HUES6 (cell line): ENCODE data around the gene UEVLD.

Experiments used
- H3K27ac ChIP-seq: 2 replicates; pipeline ENCODE4 v1.7.0; 2013; ENCODE audit warnings: low read depth, mild to moderate bottlenecking, low read length, inconsistent platforms
- H3K27me3 ChIP-seq: 2 replicates; pipeline ENCODE4 v1.6.1; 2013; ENCODE audit warnings: low read length; ENCODE audit not compliant: control insufficient read depth, insufficient read depth
- H3K36me3 ChIP-seq: 2 replicates; pipeline ENCODE4 v1.6.1; 2013; ENCODE audit warnings: low read length; ENCODE audit not compliant: control insufficient read depth, insufficient read depth
- H3K4me1 ChIP-seq: 2 replicates; pipeline ENCODE4 v1.6.1; 2013; ENCODE audit warnings: low read length; ENCODE audit not compliant: control insufficient read depth, insufficient read depth
- H3K4me3 ChIP-seq: 2 replicates; pipeline ENCODE4 v1.5.1; 2013; ENCODE audit warnings: low read depth, low read length
- H3K9ac ChIP-seq: one replicate; pipeline ENCODE4 v1.6.1; 2013; ENCODE audit warnings: mild to moderate bottlenecking, low read length
- H3K9me3 ChIP-seq: 2 replicates; pipeline ENCODE4 v1.6.1; 2013; ENCODE audit warnings: low read depth, low read length; ENCODE audit not compliant: control insufficient read depth, insufficient read depth

Gene UEVLD

GRCh38 chr11:18578975-18579598, 9.4 kb downstream of the UEVLD start:
- Histone ChIP-seq H3K9ac (no peak overlapping the region), H3K4me3 (no peak overlapping the region), H3K4me1 (no peaks in the 10 kb centered on the region), H3K9me3 (no peaks in the 10 kb centered on the region), H3K36me3 (peaks cover 15% of the 10 kb centered on the region), H3K27me3 (no peaks in the 10 kb centered on the region), H3K27ac (no peak overlapping the region; the same call in 1 of the 2 replicates)

- H3K9ac ChIP-seq, result no peak overlapping the region
- H3K27ac ChIP-seq, result no peak overlapping the region
Observed at GRCh38 chr11:18575361-18575760, 13.2 kb downstream of the UEVLD start.

GRCh38 chr11:18567081-18567480, 21.5 kb downstream of the UEVLD start:
- no peaks in the 10 kb centered on the region for H3K9me3 ChIP-seq
- no peak overlapping the region for H3K27ac ChIP-seq
- H3K9ac ChIP-seq, result no peak overlapping the region
- H3K27me3 ChIP-seq, result no peaks in the 10 kb centered on the region
- H3K4me1 ChIP-seq, result no peaks in the 10 kb centered on the region
- H3K36me3 ChIP-seq, result peaks cover 19% of the 10 kb centered on the region; the same call in 1 of the 2 replicates
- H3K4me3 ChIP-seq, result no peak overlapping the region

More at GRCh38 chr11:18575361-18575760, 13.2 kb downstream of the UEVLD start:
- Histone ChIP-seq H3K27me3 (no peaks in the 10 kb centered on the region), H3K4me3 (no peak overlapping the region), H3K9me3 (no peaks in the 10 kb centered on the region), H3K36me3 (peaks cover 21% of the 10 kb centered on the region), H3K4me1 (no peaks in the 10 kb centered on the region)

- no peak overlapping the region for H3K4me3 ChIP-seq
- H3K27ac ChIP-seq, result no peak overlapping the region
- no peaks in the 10 kb centered on the region for H3K9me3 ChIP-seq
- H3K4me1 ChIP-seq, result no peaks in the 10 kb centered on the region
- H3K36me3 ChIP-seq, result peaks cover 16% of the 10 kb centered on the region; the same call in 1 of the 2 replicates
- H3K27me3 ChIP-seq, result no peaks in the 10 kb centered on the region
- no peak overlapping the region for H3K9ac ChIP-seq
Observed at GRCh38 chr11:18566406-18566805, 22.1 kb downstream of the UEVLD start.

GRCh38 chr11:18564149-18564548, 24.4 kb downstream of the UEVLD start:
- Histone ChIP-seq H3K27ac (no peak overlapping the region), H3K9me3 (no peaks in the 10 kb centered on the region), H3K4me3 (no peak overlapping the region), H3K9ac (no peak overlapping the region), H3K27me3 (no peaks in the 10 kb centered on the region), H3K36me3 (peaks cover 18% of the 10 kb centered on the region), H3K4me1 (no peaks in the 10 kb centered on the region)

- no peaks in the 10 kb centered on the region for H3K27me3 ChIP-seq
- no peak overlapping the region for H3K27ac ChIP-seq
- no peaks in the 10 kb centered on the region for H3K4me1 ChIP-seq
- H3K9me3 ChIP-seq, result no peaks in the 10 kb centered on the region
- H3K9ac ChIP-seq, result no peak overlapping the region
- H3K36me3 ChIP-seq, result peaks cover 19% of the 10 kb centered on the region
- H3K4me3 ChIP-seq, result no peak overlapping the region
Observed at GRCh38 chr11:18563090-18563730, 25.3 kb downstream of the UEVLD start.

- Histone ChIP-seq H3K27ac (no peak overlapping the region), H3K4me3 (no peak overlapping the region), H3K9me3 (no peaks in the 10 kb centered on the region), H3K4me1 (no peaks in the 10 kb centered on the region), H3K9ac (no peak overlapping the region), H3K27me3 (no peaks in the 10 kb centered on the region), H3K36me3 (peaks cover 12% of the 10 kb centered on the region)
Observed at GRCh38 chr11:18548001-18548400, 40.5 kb downstream of the UEVLD start.

GRCh38 chr11:18540207-18541009, 48.1 kb downstream of the UEVLD start:
- Histone ChIP-seq H3K4me3 (no peak overlapping the region), H3K27ac (no peak overlapping the region), H3K4me1 (no peaks in the 10 kb centered on the region), H3K36me3 (peaks cover 4% of the 10 kb centered on the region; the same call in 1 of the 2 replicates), H3K9ac (no peak overlapping the region), H3K27me3 (no peaks in the 10 kb centered on the region), H3K9me3 (no peaks in the 10 kb centered on the region)

GRCh38 chr11:18536209-18536608, 52.3 kb downstream of the UEVLD start:
- Histone ChIP-seq H3K9me3 (no peaks in the 10 kb centered on the region), H3K4me1 (no peaks in the 10 kb centered on the region), H3K4me3 (no peak overlapping the region), H3K9ac (no peak overlapping the region), H3K36me3 (0 out of 2 replicates have a peak, but pooled peaks cover 5% of the 10 kb centered on the region), H3K27ac (no peak overlapping the region), H3K27me3 (no peaks in the 10 kb centered on the region)

- Histone ChIP-seq H3K27me3 (no peaks in the 10 kb centered on the region), H3K4me1 (no peaks in the 10 kb centered on the region), H3K9ac (no peak overlapping the region), H3K4me3 (no peak overlapping the region), H3K9me3 (no peaks in the 10 kb centered on the region), H3K36me3 (0 out of 2 replicates have a peak, but pooled peaks cover 5% of the 10 kb centered on the region), H3K27ac (no peak overlapping the region)
Observed at GRCh38 chr11:18534245-18534644, 54.3 kb downstream of the UEVLD start.

GRCh38 chr11:18533365-18533764, 55.2 kb downstream of the UEVLD start:
- Histone ChIP-seq H3K36me3 (0 out of 2 replicates have a peak, but pooled peaks cover 5% of the 10 kb centered on the region), H3K4me1 (no peaks in the 10 kb centered on the region), H3K27ac (no peak overlapping the region), H3K9ac (no peak overlapping the region), H3K27me3 (no peaks in the 10 kb centered on the region), H3K4me3 (no peak overlapping the region), H3K9me3 (no peaks in the 10 kb centered on the region)
